GM23338 (cell line): Measurements from ENCODE around the gene ING3.

Source experiments
- CTCF ChIP-seq, 2 experiments: fragments of 200-600 bp in 1 of 2; sonication (generic) in 1 of 2; conservative IDR thresholded peaks; 2 replicates each; pipeline versions ENCODE4 v1.5.1 to v1.6.1; 2016 to 2017; ENCODE audit warnings: antibody characterized with exemption in 2 of 2, low read depth in 2 of 2, mild to moderate bottlenecking in 2 of 2, moderate library complexity in 1 of 2
- EZH2 ChIP-seq: fragments of 200-600 bp; sonication (generic); IDR thresholded peaks from one replicate; pipeline ENCODE4 v1.8.0; 2017; ENCODE audit warnings: antibody characterized with exemption, mild to moderate bottlenecking, low read depth; ENCODE audit not compliant: unreplicated experiment
- POLR2AphosphoS5 ChIP-seq: IDR thresholded peaks from 2 replicates; pipeline ENCODE4 v1.6.1; 2016; ENCODE audit warnings: antibody characterized with exemption, low read depth
- REST ChIP-seq: IDR thresholded peaks from one replicate; pipeline ENCODE4 v1.6.1; 2018; ENCODE audit warnings: antibody characterized with exemption; ENCODE audit not compliant: unreplicated experiment

GRCh38 chr7:120942861-120943260 lies 7.7 kb upstream of the ING3 start:
- TF ChIP-seq CTCF (conservative IDR thresholded peaks at IDR 0.05; ENCODE audit: low read depth in 2 of 2): no peak
- no peak for TF ChIP-seq POLR2AphosphoS5
- TF ChIP-seq REST: no peak
- TF ChIP-seq EZH2: no peak
